HepG2 (cell line): Measurements from ENCODE around the gene CGNL1. TPM values are rescaled to one million over a fixed set of nuclear protein-coding genes. Genes with fewer than 3 reads are reported as not detected.

Experiments used
- ATAC-seq: fragments of 200-7000 bp; cut with Tn5 transposase; 3 replicates; pipeline ENCODE4 v1.9.1; 2020; ENCODE audit warnings: mild to moderate bottlenecking, moderate library complexity
- BruUV-seq: library from RNA; stranded (reverse); fragments of 400-500 nt; replicated peaks from 2 replicates; lab custom pipeline; 2021; lab: Mats Ljungman, UMichigan
- CTCF ChIA-PET: fragments of 300-600 bp; formaldehyde crosslinking; extraction: SDS; loops from one replicate; lab custom pipeline; 2021; ENCODE audit warnings: low total read pairs, inconsistent platforms, low intra/inter-chr PET ratio; lab: Yijun Ruan, JAX
- POLR2A ChIA-PET: fragments of 350-600 bp; sonication (Branson Sonifier 250); formaldehyde crosslinking; loops from one replicate; lab custom pipeline; 2020; ENCODE audit warnings: antibody characterized with exemption, inconsistent platforms; lab: Yijun Ruan, JAX
- DNase-seq: peaks from one replicate; pipeline ENCODE4 v3.0.0-alpha.2; 2015; ENCODE audit warnings: low spot score
- FAIRE-seq: peaks from 3 replicates; lab custom pipeline; 2011; peaks lifted over from hg19 to GRCh38; lab: Jason Lieb, UNC
- H2AFZ ChIP-seq: one replicate; pipeline ENCODE4 v1.6.1; 2011; ENCODE audit warnings: low read length, inconsistent platforms
- H3K27ac ChIP-seq: fragments of 300-600 bp; 3 replicates; pipeline ENCODE4 v1.8.0; 2011; ENCODE audit warnings: mixed run types, mild to moderate bottlenecking, mixed read lengths, low read length, inconsistent platforms; ENCODE audit not compliant: insufficient read depth; ENCODE audit errors: extremely low read length
- H3K27me3 ChIP-seq, 2 experiments: fragments of 200-600 bp in 1 of 2; 2 replicates in 1 of 2; 3 replicates in 1 of 2; pipeline versions ENCODE4 v1.6.0 to v1.8.0; 2011; ENCODE audit warnings: low read length in 2 of 2, mild to moderate bottlenecking in 2 of 2, moderate library complexity in 2 of 2, inconsistent platforms in 1 of 2; ENCODE audit not compliant: insufficient read depth in 2 of 2, control insufficient read depth in 1 of 2
- H3K36me3 ChIP-seq, 2 experiments: fragments of 200-600 bp in 1 of 2; replicated peaks in 1 of 2; 2 replicates in 1 of 2; 3 replicates in 1 of 2; pipeline versions ENCODE4 v1.5.1 to v1.8.0; 2011; ENCODE audit warnings: low read length in 2 of 2, inconsistent platforms in 1 of 2; ENCODE audit not compliant: insufficient read depth in 2 of 2, control insufficient read depth in 1 of 2
- H3K4me1 ChIP-seq: 2 replicates; pipeline ENCODE4 v1.5.1; 2012; ENCODE audit warnings: low read length, inconsistent platforms; ENCODE audit not compliant: insufficient read depth
- H3K4me2 ChIP-seq: 2 replicates; pipeline ENCODE4 v1.6.0; 2011; ENCODE audit warnings: low read depth, low read length, inconsistent platforms
- H3K4me3 ChIP-seq, 3 experiments: fragments of 200-600 bp in 1 of 3; sonication (generic), shearing (Covaris generic) in 1 of 3; replicated peaks in 1 of 3; 2 replicates each; pipeline ENCODE4 v1.5.1; 2011 to 2016; ENCODE audit warnings: low read length in 3 of 3, inconsistent platforms in 2 of 3, low read depth in 2 of 3, mild to moderate bottlenecking in 2 of 3, control low read depth in 1 of 3, mixed read lengths in 1 of 3; ENCODE audit not compliant: insufficient read depth in 1 of 3
- H3K79me2 ChIP-seq: one replicate; pipeline ENCODE4 v1.6.1; 2011; ENCODE audit warnings: low read length, inconsistent platforms; ENCODE audit not compliant: insufficient read depth
- H3K9ac ChIP-seq: 2 replicates; pipeline ENCODE4 v1.6.0; 2011; ENCODE audit warnings: mild to moderate bottlenecking, low read depth, low read length, inconsistent platforms; ENCODE audit not compliant: insufficient read depth
- H3K9me3 ChIP-seq: 2 replicates; pipeline ENCODE4 v1.5.1; 2012; ENCODE audit warnings: mild to moderate bottlenecking, low read length
- H4K20me1 ChIP-seq: 2 replicates; pipeline ENCODE4 v1.6.0; 2011; ENCODE audit warnings: inconsistent platforms, mild to moderate bottlenecking, low read length, moderate library complexity; ENCODE audit not compliant: insufficient read depth
- ERF ChIP-seq: IDR thresholded peaks from 2 replicates; pipeline ENCODE4 v1.6.1; 2018; ENCODE audit warnings: missing biosample characterization, missing genetic modification reagents
- GPN1 ChIP-seq: sonication (generic); formaldehyde crosslinking; IDR thresholded peaks from 2 replicates; pipeline ENCODE4 v1.5.1; 2020; ENCODE audit warnings: missing genetic modification reagents, borderline replicate concordance
- TBP ChIP-seq: sonication (generic); formaldehyde crosslinking; IDR thresholded peaks from 2 replicates; pipeline ENCODE4 v1.5.0; 2020; ENCODE audit warnings: missing genetic modification reagents
- TCF7 ChIP-seq: sonication (generic); IDR thresholded peaks from 2 replicates; pipeline ENCODE4 v1.6.1; 2016; ENCODE audit warnings: antibody characterized with exemption, low read depth
- ZNF543 ChIP-seq: sonication (generic); formaldehyde crosslinking; IDR thresholded peaks from 2 replicates; pipeline ENCODE4 v1.4.0; 2020; ENCODE audit warnings: mild to moderate bottlenecking, missing genetic modification reagents
- ZNF747 ChIP-seq: sonication (generic); formaldehyde crosslinking; IDR thresholded peaks from 2 replicates; pipeline ENCODE4 v1.8.1; 2023; ENCODE audit warnings: missing genetic modification reagents, mild to moderate bottlenecking, borderline replicate concordance
- WGBS: methylation state at CpG from one replicate; pipeline ENCODE4 v1.1.6; 2017; ENCODE audit warnings: low lambda C conversion rate; 5-methylcytosine and 5-hydroxymethylcytosine counted together
- in situ Hi-C: cut with HindIII; loops from 2 replicates; pipeline ENCODE4 v1.10.0; 2017; ENCODE audit warnings: low pct_unique_long_range_greater_than_20kb; ENCODE audit not compliant: extremely low pct_ligation_motif_present
- intact Hi-C: fragments of 100-400 bp; cut with micrococcal nuclease; formaldehyde crosslinking; loops from one replicate; pipeline ENCODE4 v1.10.0; 2022; ENCODE audit not compliant: unreplicated experiment
- polyA plus RNA-seq, 8 experiments: library from polyadenylated mRNA; depleted of rRNA in 3 of 8; stranded (reverse) in 7 of 8; unstranded in 1 of 8; fragments of >200 nt; fragmentation: Illumina TruSeq in 4 of 8; extraction: Trizol in 4 of 8; gene quantifications; 2 replicates each; pipeline versions ENCODE4 v1.2.1 to v1.2.3, GENCODE V29; 2011 to 2016; ENCODE audit warnings: low read depth in 4 of 8, missing spikeins in 1 of 8, mixed read lengths in 1 of 8; ENCODE audit not compliant: insufficient read depth in 1 of 8
- total RNA-seq, 5 experiments: library from RNA; depleted of rRNA; stranded (reverse); fragments of >200 nt; fragmentation: Illumina TruSeq; extraction: Trizol; gene quantifications; 2 replicates each; pipeline ENCODE4 v1.2.3, GENCODE V29; 2016; ENCODE audit warnings: low read depth in 1 of 5
- TF ChIP-seq, protein P1 (sequence below): sonication (generic); formaldehyde crosslinking; IDR thresholded peaks from 2 replicates; pipeline ENCODE4 v1.8.1; 2023; ENCODE audit warnings: mild to moderate bottlenecking, missing genetic modification reagents
- TF ChIP-seq, protein P2 (sequence below): sonication (generic); formaldehyde crosslinking; IDR thresholded peaks from 2 replicates; pipeline ENCODE4 v1.5.0; 2020; ENCODE audit warnings: mild to moderate bottlenecking, missing genetic modification reagents, borderline replicate concordance

CGNL1 gene
- total and polyA plus RNA-seq, 2 of the 13 experiments (the other 11 are each of a cell fraction or from before 2014, with no cell fraction given), result 5.6 to 15.6 TPM

GRCh38 chr15:57522148-57522547 lies 145.8 kb downstream of the CGNL1 start:
- 95% methylated on average over 9 of the region's 9 CpGs for WGBS
- H3K4me2 ChIP-seq, result no peak overlapping the region
- no peak for DNase-seq
- in situ Hi-C loops, result no loop called here
- no peak overlapping the region for H2AFZ ChIP-seq
- POLR2A ChIA-PET, result no interaction called here
- H3K27ac ChIP-seq, result no peak overlapping the region
- H3K79me2 ChIP-seq, result no peaks in the 10 kb centered on the region
- no peaks in the 10 kb centered on the region for H3K9me3 ChIP-seq
- BruUV-seq, result no TSS peak
- no peaks in the 10 kb centered on the region for H4K20me1 ChIP-seq
- CTCF ChIA-PET, result no interaction called here
- no peak overlapping the region for H3K4me3 ChIP-seq
- peaks cover 21 to 28% of the 10 kb centered on the region in 2 experiments; a peak in 4 of 5 replicates for H3K36me3 ChIP-seq
- no peak for TF ChIP-seq GPN1 (CRISPR knock-in tag)
- TF ChIP-seq, protein P1, sequence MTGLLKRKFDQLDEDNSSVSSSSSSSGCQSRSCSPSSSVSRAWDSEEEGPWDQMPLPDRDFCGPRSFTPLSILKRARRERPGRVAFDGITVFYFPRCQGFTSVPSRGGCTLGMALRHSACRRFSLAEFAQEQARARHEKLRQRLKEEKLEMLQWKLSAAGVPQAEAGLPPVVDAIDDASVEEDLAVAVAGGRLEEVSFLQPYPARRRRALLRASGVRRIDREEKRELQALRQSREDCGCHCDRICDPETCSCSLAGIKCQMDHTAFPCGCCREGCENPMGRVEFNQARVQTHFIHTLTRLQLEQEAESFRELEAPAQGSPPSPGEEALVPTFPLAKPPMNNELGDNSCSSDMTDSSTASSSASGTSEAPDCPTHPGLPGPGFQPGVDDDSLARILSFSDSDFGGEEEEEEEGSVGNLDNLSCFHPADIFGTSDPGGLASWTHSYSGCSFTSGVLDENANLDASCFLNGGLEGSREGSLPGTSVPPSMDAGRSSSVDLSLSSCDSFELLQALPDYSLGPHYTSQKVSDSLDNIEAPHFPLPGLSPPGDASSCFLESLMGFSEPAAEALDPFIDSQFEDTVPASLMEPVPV (CRISPR knock-in tag), result no peak
- TF ChIP-seq ERF (CRISPR knock-in tag), result no peak
- no peak for TF ChIP-seq ZNF543
- no peak for TF ChIP-seq TBP
- TF ChIP-seq, protein P2, sequence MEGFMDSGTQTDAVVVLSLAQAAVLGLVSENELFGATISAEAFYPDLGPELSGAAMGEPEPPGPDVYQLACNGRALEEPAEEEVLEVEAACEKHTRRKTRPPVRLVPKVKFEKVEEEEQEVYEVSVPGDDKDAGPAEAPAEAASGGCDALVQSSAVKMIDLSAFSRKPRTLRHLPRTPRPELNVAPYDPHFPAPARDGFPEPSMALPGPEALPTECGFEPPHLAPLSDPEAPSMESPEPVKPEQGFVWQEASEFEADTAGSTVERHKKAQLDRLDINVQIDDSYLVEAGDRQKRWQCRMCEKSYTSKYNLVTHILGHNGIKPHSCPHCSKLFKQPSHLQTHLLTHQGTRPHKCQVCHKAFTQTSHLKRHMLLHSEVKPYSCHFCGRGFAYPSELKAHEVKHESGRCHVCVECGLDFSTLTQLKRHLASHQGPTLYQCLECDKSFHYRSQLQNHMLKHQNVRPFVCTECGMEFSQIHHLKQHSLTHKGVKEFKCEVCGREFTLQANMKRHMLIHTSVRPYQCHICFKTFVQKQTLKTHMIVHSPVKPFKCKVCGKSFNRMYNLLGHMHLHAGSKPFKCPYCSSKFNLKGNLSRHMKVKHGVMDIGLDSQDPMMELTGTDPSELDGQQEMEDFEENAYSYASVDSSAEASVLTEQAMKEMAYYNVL (CRISPR knock-in tag), result no peak
- TF ChIP-seq TCF7, result no peak
- TF ChIP-seq ZNF747 (CRISPR knock-in tag), result no peak
- TF ChIP-seq, all 625 proteins: peak for 0
- intact Hi-C loops, result no loop called here
- Histone ChIP-seq H3K27me3 (no peaks in the 10 kb centered on the region), H3K9ac (no peak overlapping the region), H3K4me1 (no peaks in the 10 kb centered on the region)
- no peak for FAIRE-seq
- no peak for ATAC-seq
